HG03095 (cell line): ENCODE data around the gene AJM1.

Source experiments
- ATAC-seq: cut with Tn5 transposase; IDR thresholded peaks from one replicate; pipeline ENCODE4 v1.9.1; 2021; ENCODE audit warnings: moderate library complexity; ENCODE audit not compliant: unreplicated experiment

AJM1 gene

DNA sequence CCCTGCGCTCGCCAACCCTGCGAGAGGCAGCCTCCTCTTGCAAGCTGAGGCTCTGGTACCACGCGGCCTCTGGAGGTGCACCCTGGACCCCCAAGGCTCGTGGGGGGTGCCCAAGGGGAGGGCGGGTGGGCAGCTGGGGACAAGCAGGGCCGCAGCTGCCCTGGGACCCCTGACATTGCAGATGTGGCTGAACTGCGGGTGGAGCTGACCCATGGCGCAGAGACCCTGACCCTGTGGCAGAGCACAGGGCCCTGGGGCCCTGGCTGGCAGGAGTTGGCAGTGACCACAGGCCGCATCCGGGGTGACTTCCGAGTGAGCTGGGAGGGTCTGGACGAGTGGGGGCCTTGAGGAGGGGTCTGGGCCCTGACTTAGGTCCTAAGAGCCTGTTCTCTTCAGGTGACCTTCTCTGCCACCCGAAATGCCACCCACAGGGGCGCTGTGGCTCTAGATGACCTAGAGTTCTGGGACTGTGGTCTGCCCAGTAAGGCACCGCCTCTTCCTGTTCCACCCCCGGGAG is 11.4 kb downstream of the AJM1 start:
- ATAC-seq: no peak

DNA sequence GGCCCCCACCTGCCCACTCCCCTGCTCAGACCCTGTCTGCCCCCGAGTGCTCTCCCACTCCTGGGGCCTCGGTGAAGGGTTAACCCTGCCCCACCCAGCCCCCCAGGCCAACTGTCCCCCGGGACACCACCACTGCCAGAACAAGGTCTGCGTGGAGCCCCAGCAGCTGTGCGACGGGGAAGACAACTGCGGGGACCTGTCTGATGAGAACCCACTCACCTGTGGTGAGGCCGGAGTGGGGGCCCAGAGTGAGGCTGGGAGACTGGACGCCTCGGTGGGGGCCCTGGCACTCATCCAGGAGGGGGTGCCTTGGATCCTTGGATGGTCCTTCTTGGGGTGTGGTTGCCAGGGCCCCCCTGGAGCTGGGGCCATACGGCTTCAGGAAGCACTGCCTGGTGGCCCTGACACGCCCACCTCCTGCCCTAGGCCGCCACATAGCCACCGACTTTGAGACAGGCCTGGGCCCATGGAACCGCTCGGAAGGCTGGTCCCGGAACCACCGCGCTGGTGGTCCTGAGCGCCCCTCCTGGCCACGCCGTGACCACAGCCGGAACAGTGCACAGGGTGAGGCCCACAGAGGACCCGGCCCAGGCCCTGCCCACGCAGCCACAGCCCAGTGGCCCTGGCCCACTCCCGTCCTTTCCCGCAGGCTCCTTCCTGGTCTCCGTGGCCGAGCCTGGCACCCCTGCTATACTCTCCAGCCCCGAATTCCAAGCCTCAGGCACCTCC is 12.0 kb downstream of the AJM1 start:
- ATAC-seq: no peak

DNA sequence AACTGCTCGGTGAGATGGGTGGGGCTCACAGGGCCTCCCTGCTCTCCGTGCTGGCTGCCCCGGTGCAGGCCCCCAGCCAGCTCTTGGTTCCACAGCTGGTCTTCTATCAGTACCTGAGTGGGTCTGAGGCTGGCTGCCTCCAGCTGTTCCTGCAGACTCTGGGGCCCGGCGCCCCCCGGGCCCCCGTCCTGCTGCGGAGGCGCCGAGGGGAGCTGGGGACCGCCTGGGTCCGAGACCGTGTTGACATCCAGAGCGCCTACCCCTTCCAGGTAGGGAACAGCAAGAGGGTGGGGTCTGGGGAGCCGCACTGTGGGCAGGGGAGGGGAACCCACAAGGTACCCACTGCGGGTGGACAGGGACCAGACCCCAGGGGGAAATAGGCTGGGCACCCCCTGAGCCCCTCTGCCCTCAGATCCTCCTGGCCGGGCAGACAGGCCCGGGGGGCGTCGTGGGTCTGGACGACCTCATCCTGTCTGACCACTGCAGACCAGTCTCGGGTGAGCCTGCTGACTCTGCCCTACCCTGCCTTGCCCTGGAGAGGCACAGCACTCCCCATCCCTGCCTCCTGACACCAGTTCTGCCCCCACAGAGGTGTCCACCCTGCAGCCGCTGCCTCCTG is 12.7 kb downstream of the AJM1 start:
- ATAC-seq: no peak

DNA sequence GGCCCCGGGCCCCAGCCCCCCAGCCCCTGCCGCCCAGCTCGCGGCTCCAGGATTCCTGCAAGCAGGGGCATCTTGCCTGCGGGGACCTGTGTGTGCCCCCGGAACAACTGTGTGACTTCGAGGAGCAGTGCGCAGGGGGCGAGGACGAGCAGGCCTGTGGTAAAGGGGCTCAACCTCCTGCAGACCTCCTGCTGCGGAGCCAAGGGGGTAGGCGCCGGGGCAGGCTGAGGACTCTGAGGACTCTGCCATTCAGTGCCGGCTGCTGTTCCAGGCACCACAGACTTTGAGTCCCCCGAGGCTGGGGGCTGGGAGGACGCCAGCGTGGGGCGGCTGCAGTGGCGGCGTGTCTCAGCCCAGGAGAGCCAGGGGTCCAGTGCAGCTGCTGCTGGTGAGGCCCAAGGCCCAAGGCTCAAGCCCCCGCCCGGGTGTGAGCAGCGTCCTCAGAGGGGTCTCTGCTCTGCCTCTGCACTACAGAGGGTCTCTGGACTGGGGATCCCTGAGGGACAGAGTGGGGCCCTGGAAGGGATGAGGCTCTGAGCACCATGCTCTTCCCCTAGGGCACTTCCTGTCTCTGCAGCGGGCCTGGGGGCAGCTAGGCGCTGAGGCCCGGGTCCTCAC is 13.3 kb downstream of the AJM1 start:
- ATAC-seq: no peak

DNA sequence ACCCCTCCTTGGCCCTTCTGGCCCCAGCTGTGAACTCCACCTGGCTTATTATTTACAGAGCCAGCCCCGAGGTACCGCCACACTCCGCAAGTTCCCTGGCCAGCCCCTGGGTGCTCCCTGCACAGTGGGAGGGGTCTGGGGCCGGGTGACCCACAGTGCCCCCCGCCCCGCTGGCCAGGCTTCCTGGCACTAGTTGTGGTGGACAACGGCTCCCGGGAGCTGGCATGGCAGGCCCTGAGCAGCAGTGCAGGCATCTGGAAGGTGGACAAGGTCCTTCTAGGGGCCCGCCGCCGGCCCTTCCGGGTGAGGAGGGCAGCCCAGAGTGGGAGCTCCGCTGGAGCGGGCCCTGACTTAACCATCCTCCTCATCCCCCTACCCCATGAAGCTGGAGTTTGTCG is 13.8 kb downstream of the AJM1 start:
- ATAC-seq: no peak

DNA sequence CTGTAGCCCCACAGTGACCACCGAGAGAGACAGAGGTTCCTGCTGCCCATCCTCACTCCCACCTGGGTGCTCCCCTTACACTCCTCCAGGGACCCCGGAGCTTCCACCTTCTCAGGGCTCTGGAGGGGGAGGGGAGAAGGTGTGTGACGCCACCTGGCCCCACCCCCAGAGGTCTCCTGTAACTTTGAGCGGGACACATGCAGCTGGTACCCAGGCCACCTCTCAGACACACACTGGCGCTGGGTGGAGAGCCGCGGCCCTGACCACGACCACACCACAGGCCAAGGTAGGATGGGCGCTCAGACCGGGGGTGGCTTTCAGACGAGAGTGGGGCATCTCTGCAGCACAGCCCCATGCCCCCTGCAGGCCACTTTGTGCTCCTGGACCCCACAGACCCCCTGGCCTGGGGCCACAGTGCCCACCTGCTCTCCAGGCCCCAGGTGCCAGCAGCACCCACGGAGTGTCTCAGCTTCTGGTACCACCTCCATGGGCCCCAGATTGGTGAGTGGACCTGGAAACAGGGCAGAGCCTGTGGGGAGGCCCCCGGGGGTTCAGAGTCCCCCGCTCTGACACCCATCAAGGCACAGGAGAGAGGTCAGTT is 14.4 kb downstream of the AJM1 start:
- ATAC-seq: no peak

DNA sequence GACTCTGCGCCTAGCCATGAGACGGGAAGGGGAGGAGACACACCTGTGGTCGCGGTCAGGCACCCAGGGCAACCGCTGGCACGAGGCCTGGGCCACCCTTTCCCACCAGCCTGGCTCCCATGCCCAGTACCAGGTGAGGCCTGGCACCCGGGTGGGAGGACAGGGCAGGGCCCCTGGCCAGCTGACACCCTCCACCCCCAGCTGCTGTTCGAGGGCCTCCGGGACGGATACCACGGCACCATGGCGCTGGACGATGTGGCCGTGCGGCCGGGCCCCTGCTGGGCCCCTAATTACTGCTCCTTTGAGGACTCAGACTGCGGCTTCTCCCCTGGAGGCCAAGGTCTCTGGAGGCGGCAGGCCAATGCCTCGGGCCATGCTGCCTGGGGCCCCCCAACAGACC is 14.9 kb downstream of the AJM1 start:
- ATAC-seq: no peak

DNA sequence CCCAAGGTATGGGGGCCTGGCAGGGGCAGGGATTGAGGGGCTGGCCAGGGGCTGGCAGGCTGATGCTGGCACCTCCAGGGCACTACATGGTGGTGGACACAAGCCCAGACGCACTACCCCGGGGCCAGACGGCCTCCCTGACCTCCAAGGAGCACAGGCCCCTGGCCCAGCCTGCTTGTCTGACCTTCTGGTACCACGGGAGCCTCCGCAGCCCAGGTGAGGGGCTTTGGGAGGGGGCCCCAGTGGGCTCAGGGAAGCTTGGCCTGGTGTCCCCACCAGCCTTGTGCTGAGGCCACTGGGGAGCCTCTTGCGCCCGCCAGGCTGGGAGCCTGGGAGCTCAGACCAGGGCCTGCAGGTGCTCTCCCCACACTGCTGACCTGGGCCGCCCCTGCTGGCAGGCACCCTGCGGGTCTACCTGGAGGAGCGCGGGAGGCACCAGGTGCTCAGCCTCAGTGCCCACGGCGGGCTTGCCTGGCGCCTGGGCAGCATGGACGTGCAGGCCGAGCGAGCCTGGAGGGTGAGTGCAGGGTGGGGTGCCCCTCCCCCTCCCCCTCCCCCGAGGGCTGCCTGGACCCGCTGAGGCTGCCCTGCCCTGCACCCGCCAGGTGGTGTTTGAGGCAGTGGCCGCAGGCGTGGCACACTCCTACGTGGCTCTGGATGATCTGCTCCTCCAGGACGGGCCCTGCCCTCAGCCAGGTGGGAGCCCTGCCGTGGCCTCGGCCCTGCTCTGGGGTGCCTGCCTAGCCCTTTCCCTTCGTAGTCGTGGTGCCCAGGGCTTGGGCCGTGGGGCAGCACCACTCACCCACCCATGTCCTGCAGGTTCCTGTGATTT is 15.5 kb downstream of the AJM1 start:
- ATAC-seq: no peak

DNA sequence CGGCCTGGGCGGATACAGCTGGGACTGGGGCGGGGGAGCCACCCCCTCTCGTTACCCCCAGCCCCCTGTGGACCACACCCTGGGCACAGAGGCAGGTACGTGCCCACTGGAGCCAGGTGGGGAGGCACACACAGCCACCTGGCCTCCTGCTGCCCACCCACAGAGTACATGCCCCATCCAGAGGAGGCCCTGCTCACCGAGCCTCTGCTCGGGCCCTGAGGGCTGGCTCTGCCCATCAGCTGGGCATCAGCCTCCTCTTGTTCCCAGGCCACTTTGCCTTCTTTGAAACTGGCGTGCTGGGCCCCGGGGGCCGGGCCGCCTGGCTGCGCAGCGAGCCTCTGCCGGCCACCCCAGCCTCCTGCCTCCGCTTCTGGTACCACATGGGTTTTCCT is 16.2 kb downstream of the AJM1 start:
- no peak for ATAC-seq

DNA sequence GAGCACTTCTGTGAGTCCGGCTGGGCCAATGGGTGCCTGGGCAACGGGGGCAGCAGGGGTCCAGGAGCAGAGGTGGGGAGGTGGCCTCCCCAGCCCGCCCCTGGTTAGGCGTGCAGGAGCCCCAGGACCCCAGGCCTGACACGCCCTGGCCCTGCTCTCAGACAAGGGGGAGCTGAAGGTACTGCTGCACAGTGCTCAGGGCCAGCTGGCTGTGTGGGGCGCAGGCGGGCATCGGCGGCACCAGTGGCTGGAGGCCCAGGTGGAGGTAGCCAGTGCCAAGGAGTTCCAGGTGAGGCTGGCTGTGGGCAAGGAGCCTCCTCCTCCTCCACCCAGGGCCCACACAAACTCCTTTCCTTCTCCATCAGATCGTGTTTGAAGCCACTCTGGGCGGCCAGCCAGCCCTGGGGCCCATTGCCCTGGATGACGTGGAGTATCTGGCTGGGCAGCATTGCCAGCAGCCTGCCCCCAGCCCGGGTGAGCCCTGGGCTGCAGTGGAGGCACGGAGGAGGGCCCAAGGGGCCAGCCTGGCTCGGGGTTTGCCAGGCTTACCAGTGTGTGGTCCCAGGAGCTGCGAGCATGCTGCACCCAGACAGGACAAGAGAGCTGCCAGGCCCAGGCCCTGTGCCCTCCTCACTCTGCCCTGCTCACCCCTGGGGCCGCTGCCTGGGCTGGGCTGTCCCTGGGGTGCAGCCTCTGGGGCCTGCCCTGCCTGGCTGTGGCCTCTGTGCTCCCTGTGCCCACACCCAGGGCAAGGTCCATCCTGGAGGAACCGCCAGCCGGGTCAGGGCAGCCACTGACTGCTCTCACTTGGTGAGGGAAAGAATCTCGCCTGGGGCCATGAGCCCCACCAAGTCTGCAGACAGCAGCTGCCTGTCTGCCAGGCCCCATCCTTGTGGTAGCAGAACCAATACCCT is 16.8 kb downstream of the AJM1 start:
- ATAC-seq: no peak

DNA sequence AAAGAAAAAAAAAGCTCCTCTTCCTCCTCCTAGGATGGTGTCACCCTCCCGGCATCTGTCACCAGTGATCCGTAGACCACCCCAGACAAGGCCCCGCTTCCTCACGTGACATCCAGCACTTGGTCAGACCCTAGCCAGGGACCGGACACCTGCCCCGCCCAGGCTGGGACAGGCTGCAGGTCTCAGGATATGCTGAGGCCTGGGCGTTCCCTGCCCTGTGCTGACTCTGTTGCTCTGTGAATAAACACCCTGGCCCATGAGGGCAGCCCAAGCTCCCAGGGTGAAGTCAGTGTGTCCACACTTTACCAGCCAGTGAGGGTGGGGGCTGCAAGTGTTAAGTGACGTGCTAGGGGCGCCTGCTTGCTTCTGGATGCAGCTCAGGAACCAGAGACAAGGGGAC is 18.3 kb downstream of the AJM1 start:
- ATAC-seq: no peak

DNA sequence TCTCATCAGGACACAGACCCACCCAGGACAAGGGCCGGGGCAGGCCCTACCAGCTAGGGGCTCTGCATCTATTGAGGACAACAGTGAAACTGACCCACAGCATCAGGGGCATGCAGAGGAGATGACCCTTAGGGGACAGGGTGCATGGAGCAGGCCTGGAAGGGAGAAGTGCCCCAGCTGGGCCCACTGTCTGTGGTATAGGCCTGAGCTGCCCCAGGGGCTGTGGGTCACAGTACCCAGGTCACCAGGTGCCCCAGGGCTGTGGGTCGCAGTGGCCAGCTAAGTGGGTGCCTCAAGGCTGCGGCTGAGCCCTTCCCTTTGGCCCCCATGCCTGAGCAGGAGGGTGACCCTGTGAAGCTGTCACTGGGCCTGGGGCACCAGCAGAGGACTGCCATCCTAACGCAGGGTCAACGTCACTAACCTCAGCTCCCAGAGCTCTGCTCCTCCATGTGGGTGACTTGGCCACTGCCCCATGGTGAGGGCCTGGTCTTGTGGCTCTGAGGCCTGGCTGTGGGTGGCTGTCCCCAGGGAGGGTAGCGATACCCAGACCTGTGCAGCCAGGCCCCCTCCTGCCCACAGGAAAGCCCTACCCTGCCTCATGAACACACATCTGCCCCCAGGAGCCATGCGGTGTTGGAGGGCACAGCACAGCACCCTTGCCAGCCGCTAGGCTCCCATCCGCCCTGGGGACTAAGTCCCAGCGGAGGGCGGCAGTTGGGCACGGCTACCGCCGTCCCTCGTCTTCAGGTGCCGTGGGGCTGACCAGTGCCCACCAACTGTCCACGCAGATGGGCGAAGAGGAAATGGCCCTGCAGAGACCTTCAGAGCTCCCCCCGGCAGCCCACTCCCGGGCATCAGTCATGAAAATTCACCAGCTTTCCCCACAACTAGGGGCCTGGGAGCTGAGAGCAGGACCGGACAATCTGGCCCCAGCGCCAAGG is 18.9 kb downstream of the AJM1 start:
- ATAC-seq: no peak

DNA sequence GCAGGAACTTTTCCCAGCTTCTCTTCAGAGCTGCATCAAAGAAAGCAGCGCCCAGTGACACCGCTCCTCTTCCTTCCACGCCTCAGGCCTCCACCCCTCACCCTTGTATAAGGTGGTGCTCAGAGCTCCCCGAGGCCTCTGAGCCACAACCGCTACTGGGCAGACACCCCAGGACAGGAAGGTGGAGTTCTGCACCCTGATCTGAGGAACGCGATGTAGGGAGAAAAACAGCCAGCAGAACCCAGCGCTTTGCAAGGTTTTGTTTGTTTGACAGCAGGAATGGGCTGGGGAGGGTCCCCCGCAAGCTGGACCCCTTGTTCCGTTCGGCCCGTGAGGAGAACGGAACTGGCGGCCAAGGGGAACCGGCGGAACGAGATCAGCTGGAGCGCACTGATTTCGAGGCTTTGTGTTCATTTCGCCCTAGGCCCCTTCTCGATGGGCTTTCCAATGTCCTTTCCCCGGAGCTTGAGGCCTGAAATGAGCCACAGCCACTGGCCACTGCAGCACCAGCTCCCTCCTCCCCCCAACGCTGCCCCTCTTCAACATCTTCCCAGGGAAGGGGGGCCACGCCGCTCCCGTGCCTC is 19.7 kb downstream of the AJM1 start:
- ATAC-seq: no peak

DNA sequence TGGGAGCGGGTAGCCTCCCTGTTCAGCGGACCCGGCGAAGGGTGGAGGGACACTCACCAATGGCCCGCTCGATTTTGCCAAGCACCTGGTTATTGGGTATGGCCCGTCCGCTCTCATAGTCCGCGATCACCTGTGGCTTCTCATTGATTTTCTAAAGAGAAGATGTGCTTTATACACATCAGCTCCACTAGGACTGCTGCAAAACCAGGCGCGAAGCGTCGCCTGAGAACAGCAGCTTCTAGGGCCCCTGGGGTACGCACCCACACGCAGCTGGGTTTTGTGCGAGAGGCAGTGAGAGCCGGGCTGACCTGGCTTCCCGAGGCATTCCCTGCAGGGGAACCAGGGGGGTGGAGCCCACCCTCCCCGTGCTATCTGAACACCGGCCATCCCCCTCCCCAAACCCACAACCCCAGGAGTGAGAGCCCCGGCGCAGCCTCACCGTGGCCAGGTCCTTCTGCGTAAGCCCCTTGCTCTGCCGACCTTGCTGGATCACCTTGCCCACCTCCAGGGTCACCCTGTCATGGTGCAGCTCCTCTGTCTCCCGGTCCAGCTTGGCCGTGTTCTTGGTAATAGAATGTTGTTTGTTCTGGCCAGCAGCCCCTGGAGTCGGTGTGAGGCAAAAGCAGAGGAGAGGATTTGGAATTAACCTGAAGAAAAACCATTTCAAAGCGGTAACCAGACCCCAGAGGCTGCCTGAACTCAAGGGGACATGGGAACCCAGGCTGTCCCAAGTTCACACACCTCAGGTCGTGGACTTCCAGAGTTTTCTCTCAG is 20.8 kb downstream of the AJM1 start:
- no peak for ATAC-seq

DNA sequence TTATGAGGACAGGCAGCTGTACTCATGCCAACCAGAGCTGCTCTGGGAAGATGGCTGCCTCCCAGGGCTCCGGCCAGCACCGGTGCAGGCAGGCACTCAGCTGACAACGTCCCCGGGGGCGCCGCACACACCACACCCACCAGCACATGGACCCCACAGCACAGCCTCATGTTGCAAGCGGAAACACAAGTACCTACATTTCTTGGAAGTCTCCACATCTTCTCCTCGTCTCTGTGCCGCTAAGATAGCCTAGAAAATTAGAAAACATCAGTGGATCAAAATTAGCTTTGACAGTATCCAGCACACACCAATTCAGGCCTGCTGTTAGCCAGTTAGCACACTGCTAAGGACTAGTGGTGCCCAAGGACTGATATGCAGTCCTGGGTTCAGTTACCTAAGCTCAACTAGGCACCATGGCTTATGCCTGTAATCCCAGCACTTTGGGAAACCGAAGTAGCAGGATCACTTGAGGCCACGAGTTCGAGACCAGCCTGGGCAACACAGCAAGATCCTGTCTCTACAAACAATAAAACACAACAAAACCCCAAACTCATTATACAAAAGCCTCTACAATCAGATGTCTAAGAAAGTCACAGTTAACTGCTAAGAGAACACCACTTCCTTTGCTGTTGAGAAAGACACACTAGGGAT is 21.5 kb downstream of the AJM1 start:
- no peak for ATAC-seq

DNA sequence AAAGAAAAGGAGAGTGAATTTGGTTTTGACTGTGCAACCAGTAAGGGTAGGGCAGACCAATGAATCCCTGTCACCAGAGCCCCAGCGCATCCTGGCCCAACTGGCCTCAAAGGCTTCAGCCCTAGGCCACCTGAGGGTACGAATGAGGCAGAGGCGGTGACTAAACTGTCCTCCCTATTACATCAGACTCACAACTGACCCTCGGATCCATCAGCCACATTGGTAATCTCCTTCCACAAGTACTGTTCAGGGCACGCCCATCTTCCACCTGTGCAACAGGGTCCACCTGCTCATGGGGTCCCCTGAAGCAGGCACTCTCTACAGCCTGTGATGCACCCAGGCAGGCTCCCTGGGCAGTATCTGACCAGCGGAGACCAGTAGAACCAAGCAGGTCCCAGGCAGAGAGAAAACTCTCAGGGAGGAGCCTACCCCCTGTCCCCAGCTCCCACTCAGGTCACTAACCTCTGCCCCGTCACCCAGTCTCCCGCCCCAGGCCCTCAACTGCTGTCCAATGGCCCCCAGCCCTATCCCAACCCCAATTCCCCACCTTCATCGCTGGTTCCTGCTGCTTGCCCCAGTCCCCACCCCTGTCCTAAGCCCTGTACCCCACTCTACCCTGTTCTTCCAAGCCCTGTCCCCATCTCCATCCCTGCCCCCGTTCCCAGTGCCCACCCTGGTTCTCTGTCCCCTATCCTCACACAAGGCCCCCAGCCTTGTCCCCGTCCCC is 22.9 kb downstream of the AJM1 start:
- ATAC-seq: no peak

DNA sequence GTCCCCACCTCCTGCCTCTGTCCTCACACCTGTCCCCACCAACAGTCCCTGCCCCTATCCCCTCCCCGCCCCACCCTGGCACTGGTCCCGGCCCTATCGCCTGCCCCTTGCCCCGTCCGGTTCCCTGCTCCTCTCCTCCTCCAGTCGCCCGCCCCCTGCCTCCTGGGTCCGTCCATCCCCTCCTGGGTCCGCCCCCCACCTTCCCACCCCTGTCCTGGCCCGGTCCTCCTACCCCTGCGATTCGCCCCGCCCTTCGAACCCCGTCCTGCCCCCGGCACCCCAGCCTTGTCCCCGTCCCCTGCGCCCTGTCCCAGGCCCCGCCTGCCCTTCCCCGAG is 23.5 kb downstream of the AJM1 start:
- no peak for ATAC-seq
